Breast epithelium (tissue), 4 donors: ENCODE data around the gene NAB2. TPM values are rescaled to one million over a fixed set of nuclear protein-coding genes. Genes with fewer than 3 reads are reported as not detected.

Source experiments
- DNase-seq, 2 donors: peaks; one replicate each; pipeline ENCODE4 v3.0.0-alpha.2; 2019; ENCODE audit warnings: low spot score in 2 of 2
- H3K27ac ChIP-seq, 2 donors: fragments of 200-600 bp; sonication (generic) in 1 of 2; one replicate each; pipeline ENCODE4 v1.5.1; 2016 to 2019; ENCODE audit warnings: mild to moderate bottlenecking in 1 of 2
- H3K27me3 ChIP-seq, 2 donors: fragments of 200-600 bp; sonication (generic) in 1 of 2; one replicate each; pipeline versions ENCODE4 v1.5.1 to v1.6.0; 2017 to 2019; ENCODE audit warnings: control low read depth in 1 of 2, mild to moderate bottlenecking in 1 of 2
- H3K36me3 ChIP-seq: fragments of 200-600 bp; one replicate; pipeline ENCODE4 v1.5.1; 2019
- H3K4me1 ChIP-seq, 2 donors: fragments of 200-600 bp; sonication (generic); one replicate each; pipeline ENCODE4 v1.5.1; 2016 to 2019; ENCODE audit warnings: control low read depth in 1 of 2
- H3K4me3 ChIP-seq, 3 donors: fragments of 200-600 bp; sonication (generic); 1 replicate in 2 of 3; 2 replicates in 1 of 3; pipeline ENCODE4 v1.5.1; 2016 to 2019; ENCODE audit warnings: mild to moderate bottlenecking in 3 of 3, moderate library complexity in 2 of 3
- H3K9me3 ChIP-seq, 2 donors: fragments of 200-600 bp; sonication (generic) in 1 of 2; one replicate each; pipeline ENCODE4 v1.5.1; 2016 to 2019; ENCODE audit warnings: control low read depth in 1 of 2
- CTCF ChIP-seq, 3 donors: fragments of 450-650 bp; IDR thresholded peaks; one replicate each; pipeline ENCODE4 v1.5.1; 2016 to 2017; ENCODE audit warnings: antibody characterized with exemption in 3 of 3, mild to moderate bottlenecking in 3 of 3, moderate library complexity in 3 of 3
- POLR2A ChIP-seq: fragments of 450-650 bp; IDR thresholded peaks from one replicate; pipeline ENCODE4 v1.6.1; 2016; ENCODE audit warnings: antibody characterized with exemption, mild to moderate bottlenecking, moderate library complexity
- POLR2AphosphoS5 ChIP-seq, 3 donors: sonication (generic); formaldehyde crosslinking; IDR thresholded peaks; one replicate each; pipeline ENCODE4 v1.6.1; 2017; ENCODE audit warnings: antibody characterized with exemption in 3 of 3
- intact Hi-C: fragments of 100-400 bp; cut with DNase I; formaldehyde crosslinking; loops from one replicate; pipeline ENCODE4 v1.15.1; 2023; ENCODE audit warnings: low total_unique reads
- total RNA-seq, 3 donors: library from RNA; depleted of rRNA; stranded (reverse); fragments of >200 nt; gene quantifications; one replicate each; pipeline ENCODE4 v1.1.0, GENCODE V29; 2016

The NAB2 gene
- total RNA-seq, 3 donors from 2014 or later: 9.0 to 33.2 (median 24.6) TPM

GRCh38 chr12:57085999-57086492, 2.9 kb upstream of the NAB2 start:
- Histone ChIP-seq H3K9me3 (no peaks in the 10 kb centered on the region), H3K4me1 (peaks cover 10 to 15% of the 10 kb centered on the region in 2 donors), H3K36me3 (no peaks in the 10 kb centered on the region), H3K27ac (peak overlapping the region; percentile 99 to 100), H3K27me3 (no peaks in the 10 kb centered on the region), H3K4me3 (peak overlapping the region; percentile 67 to 93 (median 86))
- intact Hi-C loops: loop anchor here (5.0 kb wide), 1 partner anchor 436 kb away; the partner anchor contains the start of genes DDIT3 and MBD6
- DNase-seq: no peak
- TF ChIP-seq POLR2A: no peak
- no peak for TF ChIP-seq POLR2AphosphoS5 (IDR thresholded peaks at IDR 0.05)
- TF ChIP-seq CTCF (IDR thresholded peaks at IDR 0.05): no peak

- intact Hi-C loops: loop anchor here (5.0 kb wide), 1 partner anchor 436 kb away; the partner anchor contains the start of genes DDIT3 and MBD6
- Histone ChIP-seq H3K9me3 (no peaks in the 10 kb centered on the region), H3K4me3 (peak overlapping the region; percentile 67 to 93 (median 86)), H3K27me3 (no peaks in the 10 kb centered on the region), H3K27ac (peak overlapping the region; percentile 99 to 100), H3K36me3 (no peaks in the 10 kb centered on the region), H3K4me1 (peaks cover 13 to 15% of the 10 kb centered on the region in 2 donors)
- peak in 1 of 2 donors; percentile 65 for DNase-seq
- TF ChIP-seq POLR2AphosphoS5 (IDR thresholded peaks at IDR 0.05): no peak
- TF ChIP-seq CTCF (IDR thresholded peaks at IDR 0.05): peak in 1 of 3 donors; percentile 23
These were observed 2.4 kb upstream of the NAB2 start for GRCh38 chr12:57086493-57087009.

GRCh38 chr12:57087010-57087690, 1.8 kb upstream of the NAB2 start:
- peaks cover 13 to 15% of the 10 kb centered on the region in 2 donors for H3K4me1 ChIP-seq
- H3K36me3 ChIP-seq: no peaks in the 10 kb centered on the region
- H3K4me3 ChIP-seq: peak overlapping the region; percentile 67 to 93 (median 86)
- no peaks in the 10 kb centered on the region for H3K27me3 ChIP-seq
- peak; percentile 13 to 63 (median 60) for TF ChIP-seq POLR2AphosphoS5 (IDR thresholded peaks at IDR 0.05)
- peak; percentile 85 for TF ChIP-seq POLR2A
- TF ChIP-seq CTCF (IDR thresholded peaks at IDR 0.05): no peak
- intact Hi-C loops: loop anchor here (5.0 kb wide), 1 partner anchor 435 kb away; the partner anchor contains the start of genes DDIT3 and MBD6
- peak overlapping the region; percentile 99 to 100 for H3K27ac ChIP-seq
- H3K9me3 ChIP-seq: no peaks in the 10 kb centered on the region
- peak; percentile 92 to 93 for DNase-seq

- DNase-seq: peak; percentile 87 to 91
- intact Hi-C loops: loop anchor here (5.0 kb wide), 1 partner anchor 434 kb away; the partner anchor contains the start of genes DDIT3 and MBD6
- Histone ChIP-seq H3K4me1 (peaks cover 13 to 16% of the 10 kb centered on the region in 2 donors), H3K36me3 (no peaks in the 10 kb centered on the region), H3K4me3 (peak overlapping the region; percentile 67 to 93 (median 86)), H3K27me3 (no peaks in the 10 kb centered on the region), H3K27ac (peak overlapping the region; percentile 99 to 100), H3K9me3 (no peaks in the 10 kb centered on the region)
- TF ChIP-seq POLR2AphosphoS5 (IDR thresholded peaks at IDR 0.05) (peak in 1 of 3 donors; percentile 46), POLR2A (no peak)
These were observed 1.1 kb upstream of the NAB2 start for GRCh38 chr12:57087691-57088353.
